Fibroblast of skin of abdomen (primary cell): ENCODE measurements around the gene CNOT8.

ENCODE experiments used
- DNase-seq: peaks from one replicate; pipeline ENCODE4 v3.0.0-alpha.2; 2013

CNOT8 gene

GRCh38 chr5:154923441-154924430 is 65.3 kb downstream of the CNOT8 start:
- peak; percentile 87 for DNase-seq
